ENCODE results near the gene CRMP1.

GRCh38 chr4:5810151-5810550 is 82.7 kb downstream of the CRMP1 start:
- TF ChIP-seq CTCF (conservative IDR thresholded peaks at IDR 0.05) (no peak), EZH2 (IDR thresholded peaks at IDR 0.05; ENCODE audit: low read depth) (no peak)

Data from PC-9 (cell line).